ENCODE data around the gene KIF23.

Gene KIF23

GRCh38 chr15:69497076-69497475 is 82.9 kb downstream of the KIF23 start:
- DNase-seq, result no peak

GRCh38 chr15:69497667-69498066 is 83.5 kb downstream of the KIF23 start:
- DNase-seq, result no peak
